CD14-positive monocyte (primary cell): ENCODE data around the gene HDAC8. TPM values are rescaled to one million over a fixed set of nuclear protein-coding genes. Genes with fewer than 3 reads are reported as not detected.

ENCODE experiments used
- DNase-seq, 3 donors: peaks; one replicate each; pipeline ENCODE4 v3.0.0-alpha.2; 2011 to 2022
- H2AFZ ChIP-seq: 2 replicates; pipeline ENCODE4 v1.6.0; 2012; ENCODE audit warnings: mild to moderate bottlenecking, low read depth, low read length, inconsistent platforms; ENCODE audit not compliant: insufficient read depth, poor library complexity, severe bottlenecking
- H3K27ac ChIP-seq, 2 donors: 1 replicate in 1 of 2; 2 replicates in 1 of 2; pipeline ENCODE4 v1.5.1; 2012 to 2013; ENCODE audit warnings: low read length in 2 of 2, control low read depth in 1 of 2, inconsistent platforms in 1 of 2, low read depth in 1 of 2, mild to moderate bottlenecking in 1 of 2
- H3K27me3 ChIP-seq, 2 donors: one replicate each; pipeline versions ENCODE4 v1.6.0 to v1.6.1; 2011 to 2013; ENCODE audit warnings: low read length in 2 of 2; ENCODE audit not compliant: control insufficient read depth in 2 of 2, insufficient read depth in 2 of 2
- H3K36me3 ChIP-seq, 2 donors: replicated peaks in 1 of 2; 1 replicate in 1 of 2; 2 replicates in 1 of 2; pipeline versions ENCODE4 v1.5.1 to v1.6.1; 2012 to 2013; ENCODE audit warnings: low read length in 2 of 2, control low read depth in 1 of 2, inconsistent platforms in 1 of 2, mild to moderate bottlenecking in 1 of 2; ENCODE audit not compliant: insufficient read depth in 2 of 2, control insufficient read depth in 1 of 2
- H3K4me1 ChIP-seq, 2 donors: 1 replicate in 1 of 2; 2 replicates in 1 of 2; pipeline versions ENCODE4 v1.5.1 to v1.6.1; 2012 to 2013; ENCODE audit warnings: low read length in 2 of 2, control low read depth in 1 of 2, inconsistent platforms in 1 of 2, mild to moderate bottlenecking in 1 of 2, moderate library complexity in 1 of 2; ENCODE audit not compliant: insufficient read depth in 2 of 2, control insufficient read depth in 1 of 2
- H3K4me2 ChIP-seq: replicated peaks from 2 replicates; pipeline ENCODE3; 2012; ENCODE audit warnings: low read length, moderate library complexity, mild to moderate bottlenecking; ENCODE audit not compliant: poor library complexity, severe bottlenecking; ENCODE audit errors: extremely low read depth
- H3K4me3 ChIP-seq, 3 experiments: fragments of 200-600 bp in 1 of 3; sonication (generic) in 1 of 3; replicated peaks in 1 of 3; 1 replicate in 2 of 3; 2 replicates in 1 of 3; pipeline ENCODE4 v1.5.1; 2011 to 2013; ENCODE audit warnings: low read length in 3 of 3, mild to moderate bottlenecking in 3 of 3, control low read depth in 2 of 3, low read depth in 2 of 3, inconsistent platforms in 1 of 3, moderate library complexity in 1 of 3
- H3K79me2 ChIP-seq: 2 replicates; pipeline ENCODE4 v1.6.0; 2012; ENCODE audit warnings: mild to moderate bottlenecking, control low read depth, inconsistent platforms, low read length, moderate library complexity; ENCODE audit not compliant: insufficient read depth
- H3K9ac ChIP-seq: 2 replicates; pipeline ENCODE4 v1.6.0; 2017; ENCODE audit warnings: low read length, mild to moderate bottlenecking; ENCODE audit not compliant: insufficient read depth, poor library complexity, severe bottlenecking
- H3K9me3 ChIP-seq, 2 donors: replicated peaks in 1 of 2; 1 replicate in 1 of 2; 2 replicates in 1 of 2; pipeline versions ENCODE4 v1.5.1 to v1.6.1; 2012 to 2013; ENCODE audit warnings: low read length in 2 of 2, control low read depth in 1 of 2; ENCODE audit not compliant: control insufficient read depth in 1 of 2, insufficient read depth in 1 of 2
- H4K20me1 ChIP-seq: 2 replicates; pipeline ENCODE4 v1.6.0; 2012; ENCODE audit warnings: mild to moderate bottlenecking, low read length, control low read depth, moderate library complexity; ENCODE audit not compliant: insufficient read depth
- H3K27ac Mint-ChIP-seq, 7 donors: one replicate each; pipeline ENCODE4 v1.8.0; 2020; ENCODE audit warnings: mild to moderate bottlenecking in 7 of 7, mixed read lengths in 7 of 7, moderate library complexity in 6 of 7, inconsistent platforms in 2 of 7
- H3K27me3 Mint-ChIP-seq, 3 donors: one replicate each; pipeline ENCODE4 v1.8.0; 2021 to 2022; ENCODE audit warnings: low read depth in 3 of 3, mild to moderate bottlenecking in 3 of 3, mixed read lengths in 3 of 3, moderate library complexity in 3 of 3, inconsistent platforms in 1 of 3
- H3K36me3 Mint-ChIP-seq, 2 donors: one replicate each; pipeline ENCODE4 v1.8.0; 2020; ENCODE audit warnings: mixed read lengths in 2 of 2, inconsistent platforms in 1 of 2, mild to moderate bottlenecking in 1 of 2
- H3K4me1 Mint-ChIP-seq: one replicate; pipeline ENCODE4 v1.8.0; 2020; ENCODE audit warnings: mild to moderate bottlenecking, mixed read lengths
- H3K4me3 Mint-ChIP-seq, 2 donors: one replicate each; pipeline ENCODE4 v1.8.0; 2020; ENCODE audit warnings: mild to moderate bottlenecking in 2 of 2, mixed read lengths in 2 of 2, moderate library complexity in 1 of 2
- H3K9me3 Mint-ChIP-seq, 7 donors: one replicate each; pipeline ENCODE4 v1.8.0; 2020 to 2022; ENCODE audit warnings: mixed read lengths in 7 of 7, mild to moderate bottlenecking in 6 of 7, moderate library complexity in 6 of 7, inconsistent platforms in 2 of 7
- CTCF ChIP-seq: fragments of 200-600 bp; IDR thresholded peaks from one replicate; pipeline ENCODE4 v1.8.0; 2022; ENCODE audit warnings: antibody characterized with exemption, mild to moderate bottlenecking
- WGBS: methylation state at CpG from one replicate; pipeline ENCODE4 v1.1.5; 2013; ENCODE audit warnings: missing lambda C conversion rate; ENCODE audit not compliant: insufficient coverage; 5-methylcytosine and 5-hydroxymethylcytosine counted together
- intact Hi-C, 2 donors: fragments of 100-400 bp; cut with micrococcal nuclease; formaldehyde crosslinking; loops; one replicate each; pipeline versions ENCODE4 v1.15.0 to v1.15.1; 2023
- polyA plus RNA-seq, 3 donors: library from polyadenylated mRNA; depleted of rRNA in 1 of 3; unstranded in 2 of 3; stranded (reverse) in 1 of 3; fragments of 300-500 nt in 2 of 3; fragments of >200 nt in 1 of 3; fragmentation: Illumina TruSeq in 2 of 3; gene quantifications; 1 replicate in 2 of 3; 2 replicates in 1 of 3; pipeline ENCODE4 v1.2.3, GENCODE V29; 2012 to 2021

HDAC8 gene
- polyA plus RNA-seq, 3 donors, result 14.3 to 22.9 (median 20.5) TPM

- H3K9me3 Mint-ChIP-seq, result peaks cover 0 to 8% (median 3%) of the 10 kb centered on the region in 7 donors
- H3K27me3 Mint-ChIP-seq, result peaks cover 0 to 3% (median 2%) of the 10 kb centered on the region in 3 donors
- Histone ChIP-seq H3K4me2 (no peak overlapping the region), H3K27ac (no peak overlapping the region), H3K9ac (no peak overlapping the region), H4K20me1 (no peaks in the 10 kb centered on the region), H2AFZ (no peak overlapping the region), H3K9me3 (peaks cover 0 to 2% of the 10 kb centered on the region in 2 donors), H3K4me1 (no peaks in the 10 kb centered on the region), H3K79me2 (no peaks in the 10 kb centered on the region), H3K36me3 (peaks cover 0 to 5% of the 10 kb centered on the region in 2 donors), H3K4me3 (no peak overlapping the region), H3K27me3 (no peaks in the 10 kb centered on the region)
- no peak for TF ChIP-seq CTCF
- DNase-seq, result no peak
- WGBS, result 90% methylated on average over 2 of the region's 9 CpGs
- no peaks in the 10 kb centered on the region for H3K4me1 Mint-ChIP-seq
- H3K4me3 Mint-ChIP-seq, result no peak overlapping the region
- no peak overlapping the region for H3K27ac Mint-ChIP-seq
- intact Hi-C loops, result no loop called here
- H3K36me3 Mint-ChIP-seq, result peaks cover 22 to 28% of the 10 kb centered on the region in 2 donors
These were observed 93.8 kb downstream of the HDAC8 start for GRCh38 chrX:72478853-72479252.

DNA sequence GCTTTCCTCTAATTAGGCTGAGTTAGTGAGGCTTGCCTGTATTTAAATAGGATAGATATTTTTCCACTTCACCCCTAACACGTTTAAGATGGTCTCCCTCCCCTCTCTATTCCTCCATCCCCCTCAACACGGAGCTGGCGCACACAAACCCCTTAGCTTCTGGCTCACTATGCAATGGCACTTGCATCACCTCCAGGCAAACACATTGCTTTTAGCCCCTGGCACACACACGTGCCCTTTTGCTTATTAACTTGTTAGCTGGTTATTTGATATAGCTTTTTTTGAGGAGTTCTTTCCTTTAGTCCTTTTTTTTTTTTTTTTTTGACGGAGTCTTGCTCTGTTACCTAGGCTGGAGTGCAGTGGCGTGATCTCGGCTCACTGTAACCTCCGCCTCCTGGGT, 94.3 kb downstream of the HDAC8 start:
- peaks cover 23 to 30% of the 10 kb centered on the region in 2 donors for H3K36me3 Mint-ChIP-seq
- no peak overlapping the region for H3K27ac ChIP-seq
- no peaks in the 10 kb centered on the region for H3K4me1 ChIP-seq
- H3K27me3 Mint-ChIP-seq, result peaks cover 0 to 3% (median 2%) of the 10 kb centered on the region in 3 donors
- no peak overlapping the region for H3K4me3 Mint-ChIP-seq
- H3K27me3 ChIP-seq, result no peaks in the 10 kb centered on the region
- no peaks in the 10 kb centered on the region for H3K79me2 ChIP-seq
- no peak for DNase-seq
- H4K20me1 ChIP-seq, result no peaks in the 10 kb centered on the region
- H3K9me3 ChIP-seq, result peaks cover 0 to 2% of the 10 kb centered on the region in 2 donors
- no peak overlapping the region for H2AFZ ChIP-seq
- H3K27ac Mint-ChIP-seq, result no peak overlapping the region
- no peak overlapping the region for H3K4me3 ChIP-seq
- intact Hi-C loops, result no loop called here
- no CpG with 5 or more reads among the region's 8 CpGs for WGBS
- H3K36me3 ChIP-seq, result peaks cover 0 to 5% of the 10 kb centered on the region in 2 donors
- H3K9me3 Mint-ChIP-seq, result peaks cover 0 to 5% (median 3%) of the 10 kb centered on the region in 7 donors
- H3K4me1 Mint-ChIP-seq, result no peaks in the 10 kb centered on the region
- no peak overlapping the region for H3K9ac ChIP-seq
- TF ChIP-seq CTCF, result no peak
- H3K4me2 ChIP-seq, result no peak overlapping the region
